Pancreas (tissue), 10 donors: ENCODE measurements around the gene PTX4. TPM values are rescaled to one million over a fixed set of nuclear protein-coding genes. Genes with fewer than 3 reads are reported as not detected.

ENCODE experiments used
- ATAC-seq, 4 donors: fragments of 200-7000 bp; cut with Tn5 transposase; one replicate each; pipeline versions ENCODE4 v1.8.0 to v1.9.1; 2020; ENCODE audit warnings: mild to moderate bottlenecking in 4 of 4, moderate library complexity in 4 of 4
- DNase-seq, 6 donors: peaks; one replicate each; pipeline ENCODE4 v3.0.0-alpha.2; 2020
- FAIRE-seq: peaks from 2 replicates; lab custom pipeline; 2012; peaks lifted over from hg19 to GRCh38; lab: Jason Lieb, UNC
- H3K27ac ChIP-seq, 4 donors: fragments of 200-600 bp; sonication (generic); 1 replicate in 3 of 4; 2 replicates in 1 of 4; pipeline versions ENCODE4 v1.5.0 to v1.8.0; 2020
- H3K27me3 ChIP-seq, 4 donors: fragments of 200-600 bp; one replicate each; pipeline ENCODE4 v1.8.0; 2021
- H3K36me3 ChIP-seq, 3 donors: fragments of 200-600 bp; sonication (generic) in 1 of 3; one replicate each; pipeline versions ENCODE4 v1.5.0 to v1.8.0; 2020 to 2021
- H3K4me1 ChIP-seq, 3 donors: fragments of 200-600 bp; one replicate each; pipeline ENCODE4 v1.8.0; 2021
- H3K4me3 ChIP-seq, 4 donors: fragments of 200-600 bp; sonication (generic) in 2 of 4; one replicate each; pipeline versions ENCODE4 v1.5.0 to v1.8.0; 2020 to 2021
- H3K9me3 ChIP-seq, 4 donors: fragments of 200-600 bp; one replicate each; pipeline ENCODE4 v1.8.0; 2021
- CTCF ChIP-seq, 4 donors: fragments of 200-600 bp; sonication (generic) in 3 of 4; IDR thresholded peaks; one replicate each; pipeline versions ENCODE4 v1.5.0 to v1.8.0; 2021; ENCODE audit warnings: antibody characterized with exemption in 4 of 4
- WGBS, 2 donors: extraction: QIAGEN DNeasy Blood & Tissue Kit; methylation state at CpG; one replicate each; pipeline ENCODE4 v1.1.7; 2013; 5-methylcytosine and 5-hydroxymethylcytosine counted together
- intact Hi-C, 3 donors: fragments of 100-400 bp; cut with DNase I; formaldehyde crosslinking; loops; one replicate each; pipeline versions ENCODE4 v1.11.1 to v1.14.2; 2022
- polyA plus RNA-seq, 2 donors: library from polyadenylated mRNA; stranded (reverse); fragments of 200-250 nt; gene quantifications; one replicate each; pipeline ENCODE4 v1.2.3, GENCODE V29; 2013
- total RNA-seq, 6 donors: library from RNA; stranded (reverse); fragmentation: NEBNext Ultra II Directional in 4 of 6; extraction: Animal tissue kit (Norgen Biotek cat#: 25700) in 4 of 6; gene quantifications; one replicate each; pipeline versions ENCODE4 v1.2.1 to v1.2.4, GENCODE V29; 2021 to 2023
- donor health status: healthy with polysubstance abuse.
- donor health status: DM: no; HTN: no; CAD: no; lungs with moderate emphysema.
- donor health status: DM: no; HTN: no; CAD: no.
- donor health status: control.
- donor health status: control.
- donor health status: Bipolar disorder and iron deficiency.
- donor health status: DM: yes; HTN: yes; CAD: no.
- donor health status: DM: no; HTN: no; CAD: no.
- donor health status: DM: no; HTN: no; CAD: no.
- donor health status: DM: yes; HTN: yes; CAD: no.

Gene PTX4
- total and polyA plus RNA-seq, 8 donors, result not detected

- intact Hi-C loops, result no loop called here
- Histone ChIP-seq H3K27ac (peak overlapping the region in 3 of 4 donors; percentile 17 to 59 (median 34)), H3K36me3 (no peaks in the 10 kb centered on the region), H3K4me3 (no peak overlapping the region), H3K4me1 (peaks cover 0 to 8% (median 0%) of the 10 kb centered on the region in 3 donors), H3K27me3 (no peaks in the 10 kb centered on the region), H3K9me3 (no peaks in the 10 kb centered on the region)
- 80 to 81% methylated on average over 28 of the region's 28 CpGs for WGBS, 2 donors
- no peak for ATAC-seq
- peak in 1 of 6 donors; percentile 37 for DNase-seq
- TF ChIP-seq CTCF (IDR thresholded peaks at IDR 0.05), result no peak
- no peak for FAIRE-seq
Measured at GRCh38 chr16:1532081-1532760, 43.5 kb upstream of the PTX4 start.

- TF ChIP-seq CTCF (IDR thresholded peaks at IDR 0.05), result no peak
Measured at GRCh38 chr16:1531638-1531910, 42.8 kb upstream of the PTX4 start.

GRCh38 chr16:1530883-1531637, 42.3 kb upstream of the PTX4 start:
- intact Hi-C loops, result no loop called here
- FAIRE-seq (no peak), DNase-seq (peak in 1 of 6 donors; percentile 57), ATAC-seq (peak in 3 of 4 donors; percentile 3 to 6 (median 4))
- TF ChIP-seq CTCF (IDR thresholded peaks at IDR 0.05), result no peak
- H3K9me3 ChIP-seq, result no peaks in the 10 kb centered on the region
- H3K4me1 ChIP-seq, result peaks cover 0 to 8% (median 0%) of the 10 kb centered on the region in 3 donors
- H3K27me3 ChIP-seq, result no peaks in the 10 kb centered on the region
- WGBS, 2 donors, result 82 to 88% methylated on average over 31 to 35 of the region's 35 CpGs
- no peaks in the 10 kb centered on the region for H3K36me3 ChIP-seq
- H3K4me3 ChIP-seq, result no peak overlapping the region
- H3K27ac ChIP-seq, result peak overlapping the region; percentile 11 to 59 (median 22)

More at GRCh38 chr16:1531638-1531910, 42.8 kb upstream of the PTX4 start:
- Histone ChIP-seq H3K9me3 (no peaks in the 10 kb centered on the region), H3K4me1 (peaks cover 0 to 8% (median 0%) of the 10 kb centered on the region in 3 donors), H3K27me3 (no peaks in the 10 kb centered on the region), H3K4me3 (no peak overlapping the region), H3K36me3 (no peaks in the 10 kb centered on the region), H3K27ac (peak overlapping the region in 2 of 4 donors; percentile 22 to 59)
- 87 to 90% methylated on average over 13 to 14 of the region's 14 CpGs for WGBS, 2 donors
- ATAC-seq, result no peak
- DNase-seq, result no peak
- intact Hi-C loops, result no loop called here
- no peak for FAIRE-seq

GRCh38 chr16:1530349-1530882, 41.7 kb upstream of the PTX4 start:
- Histone ChIP-seq H3K27me3 (no peaks in the 10 kb centered on the region), H3K27ac (peak overlapping the region in 3 of 4 donors; percentile 11 to 22 (median 12)), H3K9me3 (no peaks in the 10 kb centered on the region), H3K36me3 (no peaks in the 10 kb centered on the region), H3K4me1 (peaks cover 0 to 8% (median 0%) of the 10 kb centered on the region in 3 donors), H3K4me3 (no peak overlapping the region)
- DNase-seq, result no peak
- FAIRE-seq, result no peak
- TF ChIP-seq CTCF (IDR thresholded peaks at IDR 0.05), result no peak
- ATAC-seq, result no peak
- WGBS, 2 donors, result 89 to 91% methylated on average over 27 of the region's 27 CpGs
- intact Hi-C loops, result no loop called here
